Stimulated activated CD8-positive, alpha-beta memory T cell treated with anti-CD3 and anti-CD28 coated beads, Interleukin-2, amount 100 ng/mL, for 1 hour (primary cell): Measurements from ENCODE around the gene PTPRN2.
"Not testable (repeated sequence)": the region's sequence is repeated elsewhere in the genome, so short reads cannot be mapped to it uniquely, and the experiment has no call there.

ENCODE experiments used
- DNase-seq, 2 donors: peaks; one replicate each; pipeline ENCODE4 v3.0.0-alpha.2; 2020; ENCODE audit warnings: low read depth in 2 of 2

Gene PTPRN2

GRCh38 chr7:157703534-157704195, 884.0 kb downstream of the PTPRN2 start:
- no peak for DNase-seq

- no peak for DNase-seq
Measured at GRCh38 chr7:157703131-157703530, 884.5 kb downstream of the PTPRN2 start.

- DNase-seq: no peak
Measured at GRCh38 chr7:157702311-157703023, 885.2 kb downstream of the PTPRN2 start.

GRCh38 chr7:157701395-157702180, 886.0 kb downstream of the PTPRN2 start:
- DNase-seq: not testable (repeated sequence)

- no peak for DNase-seq
Measured at GRCh38 chr7:157700231-157701005, 887.2 kb downstream of the PTPRN2 start.

GRCh38 chr7:157699357-157700013, 888.1 kb downstream of the PTPRN2 start:
- no peak for DNase-seq

- DNase-seq: not testable (repeated sequence)
Measured at GRCh38 chr7:157697287-157697686, 890.3 kb downstream of the PTPRN2 start.

GRCh38 chr7:157695609-157696008, 892.0 kb downstream of the PTPRN2 start:
- DNase-seq: not testable (repeated sequence)

- DNase-seq: no peak
Measured at GRCh38 chr7:157694376-157694665, 893.3 kb downstream of the PTPRN2 start.

GRCh38 chr7:157693521-157694375, 893.9 kb downstream of the PTPRN2 start:
- no peak for DNase-seq

- no peak for DNase-seq
Measured at GRCh38 chr7:157693071-157693520, 894.5 kb downstream of the PTPRN2 start.

GRCh38 chr7:157692460-157693011, 895.1 kb downstream of the PTPRN2 start:
- no peak for DNase-seq

GRCh38 chr7:157691586-157692459, 895.8 kb downstream of the PTPRN2 start:
- DNase-seq: no peak

- DNase-seq: no peak
Measured at GRCh38 chr7:157690833-157691585, 896.6 kb downstream of the PTPRN2 start.

- no peak for DNase-seq
Measured at GRCh38 chr7:157690058-157690832, 897.4 kb downstream of the PTPRN2 start.

GRCh38 chr7:157689269-157690057, 898.2 kb downstream of the PTPRN2 start:
- DNase-seq: no peak
